ENCODE measurements around the gene TLE2.
A peak's percentile ranks its signal among the peaks of the same experiment; 100 is the strongest.
"Not testable (repeated sequence)": the region's sequence is repeated elsewhere in the genome, so short reads cannot be mapped to it uniquely, and the experiment has no call there.

TLE2 gene

DNA sequence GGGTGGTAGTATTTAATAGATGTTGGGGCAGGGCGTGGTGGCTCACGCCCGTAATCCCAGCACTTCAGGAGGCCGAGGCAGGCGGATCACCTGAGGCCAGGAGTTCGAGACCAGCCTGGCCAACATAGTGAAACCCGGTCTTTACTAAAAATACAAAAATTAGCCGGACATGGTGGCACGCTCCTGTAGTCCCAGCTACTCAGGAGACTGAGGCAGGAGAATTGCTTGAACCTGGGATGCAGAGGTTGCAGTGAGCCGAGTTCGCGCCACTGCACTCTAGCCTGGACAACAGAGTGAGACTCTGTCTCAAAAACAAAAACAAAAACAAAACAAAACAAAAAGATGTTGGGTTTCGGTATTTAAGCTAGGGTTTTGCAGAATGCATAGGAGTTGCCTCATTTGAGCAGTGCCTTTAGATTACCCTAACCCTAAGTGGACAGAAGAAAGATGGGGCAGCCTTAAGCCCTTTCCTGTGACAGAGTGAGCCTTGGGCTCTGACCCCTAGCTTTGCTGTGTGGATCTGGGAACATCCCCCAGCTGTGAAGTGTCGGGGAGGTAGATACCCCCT, 8.0 kb upstream of the TLE2 start:
- ATAC-seq (replicated peaks); H3K36me3 Mint-ChIP-seq; H3K27me3 Mint-ChIP-seq; DNase-seq; H3K9me3 Mint-ChIP-seq: not testable (repeated sequence)
- peak overlapping the region; percentile 25 for H3K27ac Mint-ChIP-seq
- peaks cover 30 to 51% of the 10 kb centered on the region in 2 donors for H3K4me1 Mint-ChIP-seq
- peak overlapping the region; percentile 92 to 93 for H3K4me3 Mint-ChIP-seq

GRCh38 chr19:3036119-3036976, 7.3 kb upstream of the TLE2 start:
- H3K9me3 Mint-ChIP-seq, result no peaks in the 10 kb centered on the region
- H3K27ac Mint-ChIP-seq, result peak overlapping the region; percentile 96
- H3K4me1 Mint-ChIP-seq, result peaks cover 27 to 47% of the 10 kb centered on the region in 2 donors
- H3K27me3 Mint-ChIP-seq, result peaks cover 11% of the 10 kb centered on the region in 2 donors
- ATAC-seq (replicated peaks) (peak; percentile 72 to 74), DNase-seq (peak; percentile 82)
- peak overlapping the region; percentile 92 to 93 for H3K4me3 Mint-ChIP-seq
- no peaks in the 10 kb centered on the region for H3K36me3 Mint-ChIP-seq

DNA sequence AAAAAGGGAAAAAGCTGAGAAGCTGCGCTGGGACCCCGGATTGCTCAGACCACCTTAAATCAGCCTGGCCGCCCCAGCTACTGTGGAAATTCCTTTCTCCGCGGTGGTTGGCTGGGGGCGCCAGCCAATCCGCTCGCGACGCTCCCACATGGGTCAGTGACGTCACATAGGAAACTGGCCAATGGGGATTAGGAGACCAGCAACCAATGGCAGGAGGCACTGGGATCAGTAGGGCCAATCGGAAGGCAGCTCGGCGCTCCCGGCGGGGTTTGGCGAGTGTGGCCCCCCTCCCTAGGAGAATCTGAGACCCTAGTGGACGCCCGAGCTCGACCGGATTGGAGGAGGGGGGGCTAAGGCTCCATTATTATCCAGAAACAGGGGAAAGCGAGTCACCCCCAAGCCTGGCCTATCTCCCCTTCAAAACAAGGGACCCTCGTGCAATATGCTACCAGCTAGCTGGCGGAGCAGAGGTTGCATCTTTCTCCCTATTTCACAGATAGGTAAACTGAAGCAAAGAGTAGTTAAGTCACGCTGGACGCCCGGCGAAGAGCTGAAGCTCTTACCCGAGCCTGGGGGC, 6.5 kb upstream of the TLE2 start:
- Mint-ChIP-seq H3K4me1 (peaks cover 27 to 44% of the 10 kb centered on the region in 2 donors), H3K27me3 (peaks cover 11% of the 10 kb centered on the region in 2 donors), H3K27ac (peak overlapping the region; percentile 96), H3K4me3 (peak overlapping the region; percentile 92 to 93), H3K36me3 (no peaks in the 10 kb centered on the region), H3K9me3 (no peaks in the 10 kb centered on the region)
- DNase-seq (peak; percentile 95), ATAC-seq (replicated peaks) (peak; percentile 89 to 91)

GRCh38 chr19:3034656-3035541, 5.8 kb upstream of the TLE2 start:
- no peaks in the 10 kb centered on the region for H3K36me3 Mint-ChIP-seq
- peaks cover 17% of the 10 kb centered on the region in 2 donors for H3K27me3 Mint-ChIP-seq
- peak overlapping the region; percentile 96 for H3K27ac Mint-ChIP-seq
- peaks cover 30 to 50% of the 10 kb centered on the region in 2 donors for H3K4me1 Mint-ChIP-seq
- H3K4me3 Mint-ChIP-seq, result peak overlapping the region; percentile 92 to 93
- H3K9me3 Mint-ChIP-seq, result no peaks in the 10 kb centered on the region
- ATAC-seq (replicated peaks) (peak; percentile 21 to 23), DNase-seq (peak; percentile 25)

DNA sequence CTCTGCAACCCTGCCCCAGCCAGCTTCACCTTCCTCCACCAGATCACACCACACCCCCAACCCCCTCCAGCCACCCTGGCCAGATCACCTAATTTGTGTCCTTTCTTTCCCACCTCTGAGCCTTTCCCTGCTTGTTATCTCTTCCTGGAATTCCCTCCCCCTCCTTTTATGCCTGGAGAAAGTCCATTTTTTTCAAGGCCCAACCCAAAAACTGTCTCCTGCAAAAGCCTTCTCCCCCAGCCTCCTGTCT, 5.3 kb upstream of the TLE2 start:
- no peak for DNase-seq
- Mint-ChIP-seq H3K27me3 (peaks cover 17 to 20% of the 10 kb centered on the region in 2 donors), H3K9me3 (no peaks in the 10 kb centered on the region), H3K36me3 (no peaks in the 10 kb centered on the region), H3K4me3 (peak overlapping the region; percentile 92 to 93), H3K27ac (peak overlapping the region; percentile 96), H3K4me1 (peaks cover 28 to 49% of the 10 kb centered on the region in 2 donors)
- no peak for ATAC-seq (replicated peaks)

GRCh38 chr19:3033595-3034405, 4.7 kb upstream of the TLE2 start:
- no peaks in the 10 kb centered on the region for H3K9me3 Mint-ChIP-seq
- peaks cover 26 to 46% of the 10 kb centered on the region in 2 donors for H3K4me1 Mint-ChIP-seq
- H3K4me3 Mint-ChIP-seq, result no peak overlapping the region
- peaks cover 17 to 20% of the 10 kb centered on the region in 2 donors for H3K27me3 Mint-ChIP-seq
- no peaks in the 10 kb centered on the region for H3K36me3 Mint-ChIP-seq
- ATAC-seq (replicated peaks), result no peak
- H3K27ac Mint-ChIP-seq, result peak overlapping the region; percentile 96
- DNase-seq, result no peak

DNA sequence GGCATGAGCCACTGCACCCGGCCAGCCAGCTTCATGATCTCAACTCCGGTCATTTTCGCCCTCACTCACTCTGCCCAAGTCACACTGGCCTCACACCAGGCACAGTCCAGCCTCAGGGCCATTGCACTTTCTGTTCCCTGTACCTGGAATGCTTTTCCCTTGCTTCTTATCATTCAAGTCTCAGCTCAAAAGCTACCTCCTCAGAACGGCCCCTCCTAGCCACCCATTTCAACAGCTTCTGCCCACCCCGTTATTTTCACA, 2.5 kb upstream of the TLE2 start:
- Mint-ChIP-seq H3K36me3 (no peaks in the 10 kb centered on the region), H3K4me3 (no peak overlapping the region), H3K9me3 (no peaks in the 10 kb centered on the region), H3K4me1 (peaks cover 23 to 45% of the 10 kb centered on the region in 2 donors), H3K27ac (no peak overlapping the region), H3K27me3 (peaks cover 30 to 32% of the 10 kb centered on the region in 2 donors)
- ATAC-seq (replicated peaks) (no peak), DNase-seq (no peak)

DNA sequence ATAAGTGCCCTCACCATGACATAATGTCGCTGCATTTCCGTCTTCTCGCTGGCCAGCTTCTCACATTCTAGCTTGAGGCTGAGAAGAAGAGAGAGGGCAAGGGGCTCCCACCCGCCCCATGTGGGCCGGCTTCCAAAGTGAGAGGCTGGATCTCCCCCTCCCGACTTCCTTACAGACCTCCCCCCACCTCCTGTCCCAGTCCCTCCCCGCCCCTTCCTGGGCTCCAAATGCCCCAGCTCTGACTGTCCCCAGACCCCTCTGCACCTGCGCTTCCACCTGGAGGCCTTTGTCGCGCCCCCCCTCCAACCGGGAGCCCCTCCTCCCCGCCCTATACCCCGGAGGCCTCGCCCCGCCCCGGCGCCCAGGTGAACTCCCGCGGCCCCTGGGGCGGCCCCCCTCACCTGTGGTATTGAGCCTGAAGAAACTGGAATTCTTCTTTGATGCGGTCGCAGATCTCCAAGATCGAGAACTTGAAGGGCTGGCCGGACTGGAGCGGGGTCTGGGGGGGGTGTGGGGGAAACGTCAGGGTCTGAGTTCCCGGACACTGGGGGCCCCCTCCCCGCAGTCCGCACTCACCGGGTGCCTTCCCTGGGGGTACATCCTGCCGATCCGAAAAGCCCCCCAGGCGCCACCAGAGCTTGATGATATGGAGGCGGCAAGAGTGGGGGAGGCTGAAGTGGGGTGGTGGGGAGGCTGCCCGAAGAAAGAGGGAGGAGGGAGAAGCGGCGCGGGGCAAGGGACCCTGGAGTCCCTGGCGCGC, 595 bp downstream of the TLE2 start:
- H3K4me3 Mint-ChIP-seq, result peak overlapping the region; percentile 75 to 76
- peak; percentile 22 to 26 for ATAC-seq (replicated peaks)
- no peak overlapping the region for H3K27ac Mint-ChIP-seq
- no peaks in the 10 kb centered on the region for H3K36me3 Mint-ChIP-seq
- peaks cover 46 to 51% of the 10 kb centered on the region in 2 donors for H3K27me3 Mint-ChIP-seq
- no peaks in the 10 kb centered on the region for H3K9me3 Mint-ChIP-seq
- H3K4me1 Mint-ChIP-seq, result peaks cover 17 to 33% of the 10 kb centered on the region in 2 donors
- no peak for DNase-seq

- H3K27ac Mint-ChIP-seq, result no peak overlapping the region
- peaks cover 17 to 32% of the 10 kb centered on the region in 2 donors for H3K4me1 Mint-ChIP-seq
- H3K27me3 Mint-ChIP-seq, result peaks cover 51 to 57% of the 10 kb centered on the region in 2 donors
Observed at GRCh38 chr19:3027981-3028304, 1.1 kb downstream of the TLE2 start.

GRCh38 chr19:3027292-3027691, 1.8 kb downstream of the TLE2 start:
- ATAC-seq (replicated peaks) (no peak), DNase-seq (no peak)
- peaks cover 51 to 63% of the 10 kb centered on the region in 2 donors for H3K27me3 Mint-ChIP-seq
- H3K4me1 Mint-ChIP-seq, result peaks cover 17 to 32% of the 10 kb centered on the region in 2 donors
- no peak overlapping the region for H3K27ac Mint-ChIP-seq
- no peaks in the 10 kb centered on the region for H3K9me3 Mint-ChIP-seq
- H3K36me3 Mint-ChIP-seq, result no peaks in the 10 kb centered on the region
- no peak overlapping the region for H3K4me3 Mint-ChIP-seq

More at GRCh38 chr19:3027981-3028304, 1.1 kb downstream of the TLE2 start:
- no peaks in the 10 kb centered on the region for H3K36me3 Mint-ChIP-seq
- DNase-seq (no peak), ATAC-seq (replicated peaks) (no peak)
- no peaks in the 10 kb centered on the region for H3K9me3 Mint-ChIP-seq
- H3K4me3 Mint-ChIP-seq, result peak overlapping the region; percentile 39 to 76

- no peak for ATAC-seq (replicated peaks)
Observed at GRCh38 chr19:3026768-3027167, 2.3 kb downstream of the TLE2 start.

GRCh38 chr19:3025549-3025886, 3.6 kb downstream of the TLE2 start:
- H3K27ac Mint-ChIP-seq, result no peak overlapping the region
- peaks cover 17 to 32% of the 10 kb centered on the region in 2 donors for H3K4me1 Mint-ChIP-seq
- no peaks in the 10 kb centered on the region for H3K36me3 Mint-ChIP-seq
- H3K9me3 Mint-ChIP-seq, result no peaks in the 10 kb centered on the region
- no peak overlapping the region for H3K4me3 Mint-ChIP-seq
- ATAC-seq (replicated peaks), result no peak
- H3K27me3 Mint-ChIP-seq, result peaks cover 47 to 59% of the 10 kb centered on the region in 2 donors
- DNase-seq, result no peak

More at GRCh38 chr19:3026768-3027167, 2.3 kb downstream of the TLE2 start:
- H3K36me3 Mint-ChIP-seq, result no peaks in the 10 kb centered on the region
- no peak overlapping the region for H3K4me3 Mint-ChIP-seq
- peaks cover 49 to 60% of the 10 kb centered on the region in 2 donors for H3K27me3 Mint-ChIP-seq
- no peak for DNase-seq
- H3K9me3 Mint-ChIP-seq, result no peaks in the 10 kb centered on the region
- peaks cover 17 to 32% of the 10 kb centered on the region in 2 donors for H3K4me1 Mint-ChIP-seq
- no peak overlapping the region for H3K27ac Mint-ChIP-seq

GRCh38 chr19:3024870-3025548, 4.1 kb downstream of the TLE2 start:
- H3K4me1 Mint-ChIP-seq, result peaks cover 14 to 27% of the 10 kb centered on the region in 2 donors
- no peak for DNase-seq
- no peak overlapping the region for H3K27ac Mint-ChIP-seq
- no peaks in the 10 kb centered on the region for H3K36me3 Mint-ChIP-seq
- peaks cover 45 to 58% of the 10 kb centered on the region in 2 donors for H3K27me3 Mint-ChIP-seq
- H3K9me3 Mint-ChIP-seq, result no peaks in the 10 kb centered on the region
- H3K4me3 Mint-ChIP-seq, result no peak overlapping the region
- peak; percentile 26 to 31 for ATAC-seq (replicated peaks)

Measured in stimulated activated naive B cell treated with anti-CD40 and anti-IgM and Interleukin-4, amounts not matched to agents 10 μg/mL and 1 μg/mL and 100 μg/mL, for 72 hours (primary cell).